Endothelial cell of umbilical vein (primary cell): Measurements from ENCODE around the gene JAG2. TPM values are rescaled to one million over a fixed set of nuclear protein-coding genes. Genes with fewer than 3 reads are reported as not detected.

Source experiments
- BruUV-seq: library from RNA; stranded (reverse); fragments of 400-500 nt; replicated peaks from 2 replicates; lab custom pipeline; 2021; lab: Mats Ljungman, UMichigan
- CTCF ChIA-PET: fragments of 300-600, 350-600 bp; sonication (Branson Sonifier 250); formaldehyde crosslinking; loops from one replicate; lab custom pipeline; 2021; ENCODE audit warnings: antibody characterized with exemption, inconsistent platforms; lab: Charles Lee
- POLR2A ChIA-PET: fragments of 300-600, 350-600 bp; sonication (Branson Sonifier 250); formaldehyde crosslinking; loops from one replicate; lab custom pipeline; 2021; ENCODE audit warnings: antibody characterized with exemption, inconsistent platforms; lab: Charles Lee
- DNase-seq: peaks from one replicate; pipeline ENCODE4 v3.0.0-alpha.2; 2011; ENCODE audit warnings: low read depth, low spot score
- FAIRE-seq: peaks from 2 replicates; lab custom pipeline; 2011; peaks lifted over from hg19 to GRCh38; lab: Jason Lieb, UNC
- H2AFZ ChIP-seq: 2 replicates; pipeline ENCODE4 v1.6.0; 2012; ENCODE audit warnings: low read depth, low read length, control low read depth, inconsistent platforms
- H3K27ac ChIP-seq: 2 replicates; pipeline ENCODE4 v1.5.1; 2011; ENCODE audit warnings: low read depth, mild to moderate bottlenecking, control low read depth, low read length, moderate library complexity; ENCODE audit not compliant: insufficient read depth
- H3K27me3 ChIP-seq, 2 experiments: 2 replicates each; pipeline versions ENCODE4 v1.6.0 to v1.6.1; 2011; ENCODE audit warnings: low read length in 2 of 2, mixed read lengths in 1 of 2; ENCODE audit not compliant: control insufficient read depth in 2 of 2, insufficient read depth in 2 of 2
- H3K36me3 ChIP-seq, 2 experiments: 2 replicates in 1 of 2; 3 replicates in 1 of 2; pipeline ENCODE4 v1.5.1; 2011; ENCODE audit warnings: low read length in 2 of 2, mild to moderate bottlenecking in 1 of 2, moderate library complexity in 1 of 2; ENCODE audit not compliant: control insufficient read depth in 2 of 2, insufficient read depth in 2 of 2; ENCODE audit errors: extremely low read depth in 1 of 2
- H3K4me1 ChIP-seq: 3 replicates; pipeline ENCODE4 v1.5.1; 2011; ENCODE audit warnings: mild to moderate bottlenecking, low read length; ENCODE audit not compliant: control insufficient read depth, insufficient read depth; ENCODE audit errors: extremely low read depth
- H3K4me2 ChIP-seq: 2 replicates; pipeline ENCODE4 v1.6.1; 2011; ENCODE audit warnings: low read length, control low read depth, mixed read lengths; ENCODE audit not compliant: insufficient read depth
- H3K4me3 ChIP-seq, 3 experiments: fragments of 200-600 bp in 1 of 3; sonication (generic), shearing (Covaris generic) in 1 of 3; replicated peaks in 1 of 3; 2 replicates each; pipeline ENCODE4 v1.5.1; 2011 to 2016; ENCODE audit warnings: control low read depth in 3 of 3, low read length in 3 of 3, mild to moderate bottlenecking in 2 of 3, inconsistent platforms in 1 of 3, low read depth in 1 of 3, moderate library complexity in 1 of 3; ENCODE audit not compliant: insufficient read depth in 1 of 3
- H3K79me2 ChIP-seq: 2 replicates; pipeline ENCODE4 v1.6.0; 2012; ENCODE audit warnings: low read length, inconsistent platforms; ENCODE audit not compliant: control insufficient read depth, insufficient read depth
- H3K9ac ChIP-seq: replicated peaks from 2 replicates; pipeline ENCODE3; 2011; ENCODE audit warnings: low read length, control low read depth; ENCODE audit not compliant: insufficient read depth; ENCODE audit errors: extremely low read depth
- H3K9me1 ChIP-seq: replicated peaks from 3 replicates; pipeline ENCODE4 v1.6.0; 2011; ENCODE audit warnings: mild to moderate bottlenecking, low read length; ENCODE audit not compliant: control insufficient read depth, insufficient read depth; ENCODE audit errors: extremely low read depth
- H3K9me3 ChIP-seq: replicated peaks from 2 replicates; pipeline ENCODE4 v1.5.1; 2012; ENCODE audit warnings: low read length, inconsistent platforms; ENCODE audit not compliant: control insufficient read depth, insufficient read depth
- H4K20me1 ChIP-seq: replicated peaks from 2 replicates; pipeline ENCODE3; 2011; ENCODE audit warnings: mild to moderate bottlenecking, low read length; ENCODE audit not compliant: control insufficient read depth, insufficient read depth; ENCODE audit errors: extremely low read depth
- EZH2 ChIP-seq: IDR thresholded peaks from 2 replicates; pipeline ENCODE4 v1.6.1; 2012; ENCODE audit warnings: borderline replicate concordance, low read depth, mild to moderate bottlenecking, moderate library complexity, low read length, inconsistent platforms; ENCODE audit not compliant: severe bottlenecking
- FOS ChIP-seq: IDR thresholded peaks from 2 replicates; pipeline ENCODE4 v1.6.1; 2011; ENCODE audit warnings: mild to moderate bottlenecking, low read length, moderate library complexity, borderline replicate concordance; ENCODE audit not compliant: insufficient read depth
- GATA2 ChIP-seq: IDR thresholded peaks from 2 replicates; pipeline ENCODE4 v1.7.0; 2011; ENCODE audit warnings: low read depth, mild to moderate bottlenecking, moderate library complexity, mixed read lengths, low read length; ENCODE audit not compliant: insufficient read length, insufficient read depth
- JUN ChIP-seq: IDR thresholded peaks from 2 replicates; pipeline ENCODE4 v1.6.1; 2011; ENCODE audit warnings: borderline replicate concordance, low read depth; ENCODE audit not compliant: insufficient read length, insufficient read depth
- POLR2AphosphoS5 ChIP-seq: IDR thresholded peaks from 2 replicates; pipeline ENCODE4 v1.6.1; 2012; ENCODE audit warnings: low read depth, mild to moderate bottlenecking, control low read depth, low read length, moderate library complexity; ENCODE audit not compliant: insufficient read depth
- dilution Hi-C: fragments of 300-500 bp; cut with MboI; formaldehyde crosslinking; loops from one replicate; pipeline ENCODE4 v1.15.0; 2019; ENCODE audit warnings: low sequenced_read_pairs; ENCODE audit not compliant: extremely low pct_ligation_motif_present
- intact Hi-C: fragments of 100-400 bp; cut with micrococcal nuclease; formaldehyde crosslinking; loops from one replicate; pipeline ENCODE4 v1.10.0; 2022
- polyA plus RNA-seq, 4 experiments: library from polyadenylated mRNA; depleted of rRNA in 3 of 4; stranded (reverse) in 3 of 4; unstranded in 1 of 4; fragments of >200 nt; gene quantifications; 2 replicates each; pipeline versions ENCODE4 v1.2.1 to v1.2.3, GENCODE V29; 2011 to 2012; ENCODE audit warnings: missing spikeins in 1 of 4
- total RNA-seq: library from RNA; stranded (reverse); gene quantifications from 2 replicates; pipeline ENCODE4 v1.2.3, GENCODE V29; 2021
- TF ChIP-seq, protein P1 (sequence below), 2 donors: IDR thresholded peaks; 1 replicate in 1 of 2; 2 replicates in 1 of 2; pipeline ENCODE4 v1.5.1; 2011; ENCODE audit warnings: low read length in 2 of 2, mild to moderate bottlenecking in 2 of 2, moderate library complexity in 2 of 2, control low read depth in 1 of 2, inconsistent platforms in 1 of 2, low read depth in 1 of 2; ENCODE audit not compliant: insufficient read depth in 1 of 2; ENCODE audit errors: extremely low read depth in 1 of 2

Gene JAG2
- total and polyA plus RNA-seq, 2 donors (not counting 3 experiments of a cell fraction or from before 2014, with no cell fraction given) = 105 to 128 TPM

DNA sequence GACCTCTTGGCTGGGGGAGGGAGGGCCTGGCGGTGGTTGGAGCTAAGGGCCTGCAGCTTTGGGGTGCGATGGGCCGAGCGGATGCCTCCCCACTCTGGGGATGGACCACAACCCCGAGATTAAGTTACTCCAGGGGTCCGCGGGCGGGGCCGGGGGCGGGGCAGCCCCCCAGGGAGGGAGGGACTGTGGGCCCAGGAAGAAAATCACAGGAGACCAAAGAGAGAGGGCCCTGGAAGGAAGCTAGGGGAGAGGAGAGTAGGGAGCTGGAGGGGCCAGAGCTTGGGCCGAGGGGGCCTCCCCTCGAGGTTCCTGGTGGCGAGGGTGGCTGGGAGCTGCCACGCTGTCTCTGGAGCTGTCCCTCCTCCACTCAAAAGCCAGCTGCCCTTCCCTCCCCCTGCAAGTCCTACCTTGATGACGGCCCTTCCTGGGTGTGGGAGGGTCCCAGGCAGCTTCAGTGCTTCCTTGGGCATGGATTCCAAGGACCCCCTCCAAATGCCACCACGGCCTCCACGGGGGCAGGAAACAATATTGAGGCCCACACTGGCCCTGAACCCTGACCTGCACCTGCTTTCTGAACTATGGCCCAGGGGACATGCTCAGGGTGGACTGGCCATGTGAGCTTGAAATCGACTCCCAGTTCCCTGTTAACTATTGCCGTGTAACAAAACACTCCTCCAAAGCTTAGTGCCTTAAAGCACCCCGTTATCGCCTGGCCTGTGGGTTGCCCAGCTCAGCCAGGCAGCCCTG is 13.1 kb upstream of the JAG2 start:
- dilution Hi-C loops = no loop called here
- no peak for FAIRE-seq

More for the DNA sequence above, 13.1 kb upstream of the JAG2 start:
- TF ChIP-seq, protein P1, sequence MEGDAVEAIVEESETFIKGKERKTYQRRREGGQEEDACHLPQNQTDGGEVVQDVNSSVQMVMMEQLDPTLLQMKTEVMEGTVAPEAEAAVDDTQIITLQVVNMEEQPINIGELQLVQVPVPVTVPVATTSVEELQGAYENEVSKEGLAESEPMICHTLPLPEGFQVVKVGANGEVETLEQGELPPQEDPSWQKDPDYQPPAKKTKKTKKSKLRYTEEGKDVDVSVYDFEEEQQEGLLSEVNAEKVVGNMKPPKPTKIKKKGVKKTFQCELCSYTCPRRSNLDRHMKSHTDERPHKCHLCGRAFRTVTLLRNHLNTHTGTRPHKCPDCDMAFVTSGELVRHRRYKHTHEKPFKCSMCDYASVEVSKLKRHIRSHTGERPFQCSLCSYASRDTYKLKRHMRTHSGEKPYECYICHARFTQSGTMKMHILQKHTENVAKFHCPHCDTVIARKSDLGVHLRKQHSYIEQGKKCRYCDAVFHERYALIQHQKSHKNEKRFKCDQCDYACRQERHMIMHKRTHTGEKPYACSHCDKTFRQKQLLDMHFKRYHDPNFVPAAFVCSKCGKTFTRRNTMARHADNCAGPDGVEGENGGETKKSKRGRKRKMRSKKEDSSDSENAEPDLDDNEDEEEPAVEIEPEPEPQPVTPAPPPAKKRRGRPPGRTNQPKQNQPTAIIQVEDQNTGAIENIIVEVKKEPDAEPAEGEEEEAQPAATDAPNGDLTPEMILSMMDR (IDR thresholded peaks at IDR 0.05; ENCODE audit: extremely low read depth in 1 of 2, insufficient read depth in 1 of 2, low read depth in 1 of 2, low read length in 2 of 2) = no peak
- TF ChIP-seq JUN = no peak
- no peak for TF ChIP-seq POLR2AphosphoS5
- TF ChIP-seq FOS = no peak
- no peak for TF ChIP-seq EZH2
- no peak for TF ChIP-seq GATA2
- Histone ChIP-seq H3K4me2 (peak overlapping the region; percentile 25), H3K27ac (no peak overlapping the region), H3K9me1 (no peaks in the 10 kb centered on the region), H4K20me1 (no peaks in the 10 kb centered on the region), H3K79me2 (no peaks in the 10 kb centered on the region), H3K4me3 (peak overlapping the region; percentile 15 to 65 (median 20)), H2AFZ (peak overlapping the region; percentile 41), H3K9me3 (no peaks in the 10 kb centered on the region), H3K27me3 (no peaks in the 10 kb centered on the region), H3K36me3 (no peaks in the 10 kb centered on the region), H3K9ac (no peak overlapping the region), H3K4me1 (peaks cover 11% of the 10 kb centered on the region)
- BruUV-seq = no TSS peak
- ChIA-PET CTCF (interaction anchor here (1.0 to 3.8 kb wide), 8 partner anchors 11 to 308 kb away, joined by 3 to 31 read pairs (median 6); partner anchors contain the start of gene JAG2), POLR2A (no interaction called here)
- no peak for DNase-seq
- intact Hi-C loops = no loop called here
